Progenitor cell of endocrine pancreas (in vitro differentiated cells): Measurements from ENCODE around the gene PSME1. TPM values are rescaled to one million over a fixed set of nuclear protein-coding genes. Genes with fewer than 3 reads are reported as not detected.

ENCODE experiments used
- DNase-seq: peaks from one replicate; pipeline ENCODE4 v3.0.0; 2021; ENCODE audit warnings: low spot score; ENCODE audit not compliant: unreplicated experiment
- H3K27ac Mint-ChIP-seq: 2 replicates; pipeline ENCODE4 v1.8.0; 2021; ENCODE audit warnings: mild to moderate bottlenecking, moderate library complexity, mixed read lengths
- H3K27me3 Mint-ChIP-seq: 2 replicates; pipeline ENCODE4 v1.8.0; 2021; ENCODE audit warnings: mixed read lengths
- H3K36me3 Mint-ChIP-seq: 2 replicates; pipeline ENCODE4 v1.8.0; 2022; ENCODE audit warnings: mixed read lengths; ENCODE audit not compliant: insufficient read depth
- H3K4me1 Mint-ChIP-seq: 2 replicates; pipeline ENCODE4 v1.8.0; 2021; ENCODE audit warnings: low read depth, mixed read lengths
- H3K4me3 Mint-ChIP-seq: 2 replicates; pipeline ENCODE4 v1.8.0; 2021; ENCODE audit warnings: low read depth, mild to moderate bottlenecking, moderate library complexity, mixed read lengths
- H3K9me3 Mint-ChIP-seq: 2 replicates; pipeline ENCODE4 v1.8.0; 2021; ENCODE audit warnings: low read depth, mixed read lengths
- CTCF ChIP-seq: fragments of 200-600 bp; sonication (generic); IDR thresholded peaks from one replicate; pipeline ENCODE4 v1.5.0; 2021; ENCODE audit warnings: antibody characterized with exemption, mild to moderate bottlenecking; ENCODE audit not compliant: unreplicated experiment
- total RNA-seq: library from RNA; stranded (reverse); gene quantifications from 2 replicates; pipeline ENCODE4 v1.2.1, GENCODE V29; 2021

PSME1 gene
- total RNA-seq, 1 donor from 2014 or later: 103 TPM

GRCh38 chr14:24149302-24149969 lies 13.4 kb downstream of the PSME1 start:
- DNase-seq: no peak
- Mint-ChIP-seq H3K9me3 (no peaks in the 10 kb centered on the region), H3K4me1 (peaks cover 18% of the 10 kb centered on the region), H3K27ac (no peak overlapping the region), H3K4me3 (peak overlapping the region; percentile 99), H3K27me3 (no peaks in the 10 kb centered on the region), H3K36me3 (peaks cover 9% of the 10 kb centered on the region)
- TF ChIP-seq CTCF: no peak

GRCh38 chr14:24150061-24150460 lies 14.1 kb downstream of the PSME1 start:
- Mint-ChIP-seq H3K4me1 (peaks cover 18% of the 10 kb centered on the region), H3K27ac (no peak overlapping the region), H3K4me3 (no peak overlapping the region), H3K9me3 (no peaks in the 10 kb centered on the region), H3K36me3 (peaks cover 12% of the 10 kb centered on the region), H3K27me3 (no peaks in the 10 kb centered on the region)
- no peak for TF ChIP-seq CTCF
- DNase-seq: no peak

GRCh38 chr14:24150567-24150966 lies 14.6 kb downstream of the PSME1 start:
- Mint-ChIP-seq H3K4me1 (peaks cover 16% of the 10 kb centered on the region), H3K9me3 (no peaks in the 10 kb centered on the region), H3K27me3 (no peaks in the 10 kb centered on the region), H3K36me3 (peaks cover 13% of the 10 kb centered on the region), H3K27ac (no peak overlapping the region), H3K4me3 (no peak overlapping the region)
- DNase-seq: no peak
- TF ChIP-seq CTCF: no peak

GRCh38 chr14:24150993-24151392 lies 15.0 kb downstream of the PSME1 start:
- H3K4me3 Mint-ChIP-seq: no peak overlapping the region
- no peak for TF ChIP-seq CTCF
- H3K27ac Mint-ChIP-seq: no peak overlapping the region
- peaks cover 15% of the 10 kb centered on the region for H3K36me3 Mint-ChIP-seq
- no peaks in the 10 kb centered on the region for H3K9me3 Mint-ChIP-seq
- no peak for DNase-seq
- peaks cover 12% of the 10 kb centered on the region for H3K4me1 Mint-ChIP-seq
- no peaks in the 10 kb centered on the region for H3K27me3 Mint-ChIP-seq

GRCh38 chr14:24151404-24152080 lies 15.5 kb downstream of the PSME1 start:
- Mint-ChIP-seq H3K36me3 (peaks cover 15% of the 10 kb centered on the region), H3K9me3 (no peaks in the 10 kb centered on the region), H3K4me1 (peaks cover 7% of the 10 kb centered on the region), H3K27me3 (no peaks in the 10 kb centered on the region), H3K27ac (no peak overlapping the region), H3K4me3 (no peak overlapping the region)
- no peak for TF ChIP-seq CTCF
- no peak for DNase-seq
